SU-DHL-6 (cell line): ENCODE measurements around the gene SRGAP1.

Experiments
- H2AFZ ChIP-seq: fragments of 200-600 bp; sonication (generic); 2 replicates; pipeline ENCODE4 v1.6.1; 2014; ENCODE audit warnings: low read depth, mild to moderate bottlenecking, moderate library complexity, mixed read lengths, antibody characterized with exemption, low read length; ENCODE audit not compliant: severe bottlenecking
- H3F3A ChIP-seq: fragments of 200-600 bp; shearing (Covaris generic); 2 replicates; pipeline ENCODE4 v1.6.0; 2016; ENCODE audit warnings: antibody characterized with exemption, mild to moderate bottlenecking; ENCODE audit not compliant: insufficient read depth
- H3K27ac ChIP-seq: fragments of 200-600 bp; sonication (generic); 2 replicates; pipeline ENCODE4 v1.5.1; 2016; ENCODE audit warnings: low read depth, mild to moderate bottlenecking, low read length, moderate library complexity, mixed read lengths
- H3K27me3 ChIP-seq: fragments of 200-600 bp; sonication (generic), shearing (Covaris generic); 2 replicates; pipeline ENCODE4 v1.6.0; 2014; ENCODE audit warnings: mild to moderate bottlenecking, low read length
- H3K36me3 ChIP-seq: fragments of 200-600 bp; sonication (generic); 2 replicates; pipeline ENCODE4 v1.6.1; 2014; ENCODE audit warnings: mild to moderate bottlenecking, low read length, mixed read lengths
- H3K4me2 ChIP-seq: fragments of 300-600, 200-600 bp; shearing (Covaris generic), sonication (generic); 2 replicates; pipeline ENCODE4 v1.6.0; 2014; ENCODE audit warnings: low read length, low read depth, mild to moderate bottlenecking; ENCODE audit not compliant: poor library complexity, severe bottlenecking
- H3K4me3 ChIP-seq: fragments of 200-600 bp; sonication (generic); 2 replicates; pipeline ENCODE4 v1.5.1; 2014; ENCODE audit warnings: antibody characterized with exemption, low read length, mild to moderate bottlenecking, mixed read lengths; ENCODE audit not compliant: insufficient read depth, poor library complexity, severe bottlenecking
- H3K79me2 ChIP-seq: fragments of 200-600 bp; sonication (generic); 2 replicates; pipeline ENCODE4 v1.6.1; 2014; ENCODE audit warnings: mild to moderate bottlenecking, low read length, moderate library complexity; ENCODE audit not compliant: insufficient read depth
- H3K9ac ChIP-seq: fragments of 200-600 bp; sonication (generic); 2 replicates; pipeline ENCODE4 v1.7.0; 2014; ENCODE audit warnings: mild to moderate bottlenecking, low read length
- H3K9me2 ChIP-seq: fragments of 200-600 bp; sonication (generic); replicated peaks from 2 replicates; pipeline ENCODE4 v1.6.1; 2014; ENCODE audit warnings: low read length; ENCODE audit not compliant: insufficient read depth
- H3K9me3 ChIP-seq: fragments of 200-600 bp; sonication (generic); 2 replicates; pipeline ENCODE4 v1.6.1; 2014; ENCODE audit warnings: low read length, mixed read lengths; ENCODE audit not compliant: insufficient read depth
- H4K20me1 ChIP-seq: fragments of 200-600 bp; sonication (generic); 2 replicates; pipeline ENCODE4 v1.6.1; 2014; ENCODE audit warnings: low read depth, mild to moderate bottlenecking, antibody characterized with exemption, low read length, moderate library complexity, mixed read lengths
- EZH2phosphoT487 ChIP-seq: fragments of 200-600 bp; sonication (generic), shearing (Covaris generic); conservative IDR thresholded peaks from 2 replicates; pipeline ENCODE4 v1.6.1; 2018; ENCODE audit warnings: mild to moderate bottlenecking, antibody characterized with exemption, low read length, moderate library complexity, mixed read lengths
- TF ChIP-seq, protein P1 (sequence below): fragments of 200-600 bp; sonication (generic); IDR thresholded peaks from one replicate; pipeline ENCODE4 v1.5.1; 2017; ENCODE audit warnings: antibody characterized with exemption, mild to moderate bottlenecking, low read length, moderate library complexity; ENCODE audit not compliant: insufficient read depth, poor library complexity, severe bottlenecking

SRGAP1 gene

DNA sequence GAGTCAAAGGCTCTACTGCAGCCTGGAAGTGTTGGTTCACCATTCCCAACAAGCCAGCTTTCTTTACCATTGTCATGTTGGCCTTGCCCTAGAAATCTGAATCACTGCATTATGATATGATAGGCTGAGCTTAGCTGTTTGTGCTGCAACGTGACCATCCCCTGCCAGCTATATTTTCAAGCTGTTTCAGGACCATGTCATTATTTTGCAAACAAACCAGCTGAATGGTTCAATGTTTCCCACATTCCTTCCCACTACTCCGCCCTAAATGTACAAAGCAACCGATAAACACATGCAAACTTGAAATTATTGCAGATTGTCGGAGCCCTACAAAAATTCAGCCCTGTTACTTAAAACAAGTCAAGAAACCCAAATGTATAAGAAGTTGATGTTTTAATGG is 241.5 kb downstream of the SRGAP1 start:
- no peaks in the 10 kb centered on the region for H3K9me3 ChIP-seq
- H3K9me2 ChIP-seq, result no peaks in the 10 kb centered on the region
- no peak overlapping the region for H3K4me3 ChIP-seq
- H2AFZ ChIP-seq, result no peak overlapping the region
- H3F3A ChIP-seq, result no peaks in the 10 kb centered on the region
- H3K36me3 ChIP-seq, result no peaks in the 10 kb centered on the region
- TF ChIP-seq EZH2phosphoT487, result no peak
- TF ChIP-seq, protein P1, sequence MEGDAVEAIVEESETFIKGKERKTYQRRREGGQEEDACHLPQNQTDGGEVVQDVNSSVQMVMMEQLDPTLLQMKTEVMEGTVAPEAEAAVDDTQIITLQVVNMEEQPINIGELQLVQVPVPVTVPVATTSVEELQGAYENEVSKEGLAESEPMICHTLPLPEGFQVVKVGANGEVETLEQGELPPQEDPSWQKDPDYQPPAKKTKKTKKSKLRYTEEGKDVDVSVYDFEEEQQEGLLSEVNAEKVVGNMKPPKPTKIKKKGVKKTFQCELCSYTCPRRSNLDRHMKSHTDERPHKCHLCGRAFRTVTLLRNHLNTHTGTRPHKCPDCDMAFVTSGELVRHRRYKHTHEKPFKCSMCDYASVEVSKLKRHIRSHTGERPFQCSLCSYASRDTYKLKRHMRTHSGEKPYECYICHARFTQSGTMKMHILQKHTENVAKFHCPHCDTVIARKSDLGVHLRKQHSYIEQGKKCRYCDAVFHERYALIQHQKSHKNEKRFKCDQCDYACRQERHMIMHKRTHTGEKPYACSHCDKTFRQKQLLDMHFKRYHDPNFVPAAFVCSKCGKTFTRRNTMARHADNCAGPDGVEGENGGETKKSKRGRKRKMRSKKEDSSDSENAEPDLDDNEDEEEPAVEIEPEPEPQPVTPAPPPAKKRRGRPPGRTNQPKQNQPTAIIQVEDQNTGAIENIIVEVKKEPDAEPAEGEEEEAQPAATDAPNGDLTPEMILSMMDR, result no peak
- no peaks in the 10 kb centered on the region for H3K27me3 ChIP-seq
- no peak overlapping the region for H3K27ac ChIP-seq
- no peaks in the 10 kb centered on the region for H3K79me2 ChIP-seq
- H4K20me1 ChIP-seq, result no peaks in the 10 kb centered on the region
- H3K4me2 ChIP-seq, result no peak overlapping the region
- H3K9ac ChIP-seq, result no peak overlapping the region

DNA sequence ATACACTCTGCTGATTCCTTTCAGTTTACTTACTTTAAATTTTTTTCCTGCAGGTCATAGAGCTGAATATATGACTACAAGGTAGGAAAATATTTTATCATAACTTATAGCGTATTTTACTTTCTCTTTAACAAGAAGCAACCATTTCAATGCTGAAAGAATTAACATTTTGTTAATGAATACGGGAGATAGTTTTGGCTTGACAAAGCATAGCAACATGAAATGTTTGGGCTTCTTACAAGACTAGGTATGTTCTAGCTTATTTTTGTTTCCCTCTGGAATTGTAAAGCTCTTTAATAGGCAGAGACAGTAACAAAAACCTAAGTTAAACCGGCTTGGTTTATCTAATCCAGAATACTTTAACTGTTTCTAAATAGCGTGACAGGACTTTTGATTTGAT is 242.4 kb downstream of the SRGAP1 start:
- H3K4me3 ChIP-seq, result no peak overlapping the region
- H3K27ac ChIP-seq, result no peak overlapping the region
- no peak overlapping the region for H2AFZ ChIP-seq
- H3K9me2 ChIP-seq, result no peaks in the 10 kb centered on the region
- no peak for TF ChIP-seq EZH2phosphoT487
- TF ChIP-seq, protein P1, result no peak
- H4K20me1 ChIP-seq, result no peaks in the 10 kb centered on the region
- H3K9ac ChIP-seq, result no peak overlapping the region
- H3K79me2 ChIP-seq, result no peaks in the 10 kb centered on the region
- H3F3A ChIP-seq, result no peaks in the 10 kb centered on the region
- H3K36me3 ChIP-seq, result no peaks in the 10 kb centered on the region
- H3K27me3 ChIP-seq, result no peaks in the 10 kb centered on the region
- H3K9me3 ChIP-seq, result no peaks in the 10 kb centered on the region
- H3K4me2 ChIP-seq, result no peak overlapping the region

DNA sequence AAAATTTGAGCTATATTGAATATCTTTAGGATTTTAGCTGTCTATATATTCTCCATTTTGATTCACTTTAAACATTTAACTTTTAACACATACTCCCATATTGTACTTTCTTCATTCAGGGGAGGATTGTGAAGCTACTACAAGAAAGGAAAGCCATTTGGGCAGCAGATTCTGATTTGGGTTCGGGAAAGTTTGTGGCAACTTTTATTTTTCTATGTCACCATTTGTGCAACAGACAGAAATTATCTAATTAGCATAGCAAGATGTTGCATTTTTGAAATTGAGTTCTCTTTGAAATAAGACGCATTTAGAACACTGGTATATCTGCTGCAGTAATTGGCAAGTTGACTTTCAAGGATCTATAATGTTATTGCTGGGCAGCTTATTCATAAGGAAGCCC is 243.3 kb downstream of the SRGAP1 start:
- H3K27me3 ChIP-seq, result no peaks in the 10 kb centered on the region
- no peaks in the 10 kb centered on the region for H3K9me3 ChIP-seq
- H3F3A ChIP-seq, result no peaks in the 10 kb centered on the region
- H3K36me3 ChIP-seq, result no peaks in the 10 kb centered on the region
- no peak overlapping the region for H2AFZ ChIP-seq
- TF ChIP-seq, protein P1, result no peak
- no peak for TF ChIP-seq EZH2phosphoT487
- no peaks in the 10 kb centered on the region for H3K79me2 ChIP-seq
- H3K4me2 ChIP-seq, result no peak overlapping the region
- no peaks in the 10 kb centered on the region for H3K9me2 ChIP-seq
- no peak overlapping the region for H3K9ac ChIP-seq
- H3K27ac ChIP-seq, result no peak overlapping the region
- H4K20me1 ChIP-seq, result no peaks in the 10 kb centered on the region
- no peak overlapping the region for H3K4me3 ChIP-seq
